ENCODE results near the gene TMED9.

- no peak for TF ChIP-seq POLR2A (IDR thresholded peaks at IDR 0.05)
- no peak for TF ChIP-seq CTCF (IDR thresholded peaks at IDR 0.05)
Measured at GRCh38 chr5:177596775-177597238, 4.8 kb downstream of the TMED9 start.
